ENCODE measurements around the gene TBC1D23. TPM values are rescaled to one million over a fixed set of nuclear protein-coding genes. Genes with fewer than 3 reads are reported as not detected.

The TBC1D23 gene
- total RNA-seq, 4 donors from 2014 or later = 25.7 to 36.6 (median 34.6) TPM

DNA sequence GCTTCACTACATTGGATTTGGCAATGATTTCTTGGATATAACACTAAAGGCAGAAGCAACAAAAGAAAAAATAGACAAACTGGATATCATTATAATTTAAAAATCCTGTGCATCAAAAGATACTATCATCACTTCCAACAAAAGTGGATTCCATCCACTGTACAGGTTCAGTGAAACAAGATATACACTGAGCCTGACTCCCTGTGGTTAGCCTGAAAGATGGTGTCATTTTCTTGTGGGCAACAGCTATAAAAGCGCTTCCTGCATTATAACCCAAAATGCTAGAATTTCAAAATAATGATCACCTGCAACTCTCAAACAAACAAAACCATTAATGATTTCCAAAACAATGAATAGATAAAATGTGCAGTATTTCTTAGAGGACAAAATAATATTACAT lies 39.6 kb upstream of the TBC1D23 start:
- Histone ChIP-seq H3K27me3 (no peaks in the 10 kb centered on the region), H3K9me3 (no peaks in the 10 kb centered on the region), H3K36me3 (no peaks in the 10 kb centered on the region), H3K27ac (no peak overlapping the region), H3K4me3 (no peak overlapping the region), H3K4me1 (no peaks in the 10 kb centered on the region)
- 95% methylated on average over 1 of the region's 1 CpG for WGBS
- DNase-seq (ENCODE audit: low spot score in 2 of 2) = no peak
- no peak for TF ChIP-seq EP300 (IDR thresholded peaks at IDR 0.05)
- TF ChIP-seq POLR2A (IDR thresholded peaks at IDR 0.05) = no peak
- no peak for TF ChIP-seq POLR2AphosphoS5 (IDR thresholded peaks at IDR 0.05)
- TF ChIP-seq, protein P1, sequence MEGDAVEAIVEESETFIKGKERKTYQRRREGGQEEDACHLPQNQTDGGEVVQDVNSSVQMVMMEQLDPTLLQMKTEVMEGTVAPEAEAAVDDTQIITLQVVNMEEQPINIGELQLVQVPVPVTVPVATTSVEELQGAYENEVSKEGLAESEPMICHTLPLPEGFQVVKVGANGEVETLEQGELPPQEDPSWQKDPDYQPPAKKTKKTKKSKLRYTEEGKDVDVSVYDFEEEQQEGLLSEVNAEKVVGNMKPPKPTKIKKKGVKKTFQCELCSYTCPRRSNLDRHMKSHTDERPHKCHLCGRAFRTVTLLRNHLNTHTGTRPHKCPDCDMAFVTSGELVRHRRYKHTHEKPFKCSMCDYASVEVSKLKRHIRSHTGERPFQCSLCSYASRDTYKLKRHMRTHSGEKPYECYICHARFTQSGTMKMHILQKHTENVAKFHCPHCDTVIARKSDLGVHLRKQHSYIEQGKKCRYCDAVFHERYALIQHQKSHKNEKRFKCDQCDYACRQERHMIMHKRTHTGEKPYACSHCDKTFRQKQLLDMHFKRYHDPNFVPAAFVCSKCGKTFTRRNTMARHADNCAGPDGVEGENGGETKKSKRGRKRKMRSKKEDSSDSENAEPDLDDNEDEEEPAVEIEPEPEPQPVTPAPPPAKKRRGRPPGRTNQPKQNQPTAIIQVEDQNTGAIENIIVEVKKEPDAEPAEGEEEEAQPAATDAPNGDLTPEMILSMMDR (IDR thresholded peaks at IDR 0.05) = no peak

DNA sequence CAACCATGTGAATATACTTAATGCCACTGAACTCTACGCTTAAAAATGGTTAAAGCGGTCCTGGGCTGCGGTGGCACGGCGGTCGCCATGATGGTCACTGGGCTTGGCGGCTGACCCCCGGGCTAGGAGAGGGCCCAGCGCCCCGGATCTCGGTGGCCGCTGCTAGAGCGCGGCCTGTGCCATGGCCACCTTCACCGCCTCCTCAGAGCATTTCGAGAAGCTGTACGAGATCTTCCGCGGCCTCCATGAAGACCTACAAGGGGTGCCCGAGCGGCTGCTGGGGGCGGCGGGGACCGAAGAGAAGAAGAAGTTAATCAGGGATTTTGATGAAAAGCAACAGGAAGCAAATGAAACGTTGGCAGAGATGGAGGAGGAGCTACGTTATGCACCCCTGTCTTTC lies 35.6 kb upstream of the TBC1D23 start:
- Histone ChIP-seq H3K4me1 (peaks cover 8% of the 10 kb centered on the region), H3K27me3 (no peaks in the 10 kb centered on the region), H3K9me3 (no peaks in the 10 kb centered on the region), H3K27ac (no peak overlapping the region), H3K36me3 (no peaks in the 10 kb centered on the region), H3K4me3 (no peak overlapping the region)
- WGBS = 94% methylated on average over 26 of the region's 26 CpGs
- DNase-seq (ENCODE audit: low spot score in 2 of 2) = no peak
- TF ChIP-seq POLR2AphosphoS5 (IDR thresholded peaks at IDR 0.05) (no peak), POLR2A (IDR thresholded peaks at IDR 0.05) (no peak), EP300 (IDR thresholded peaks at IDR 0.05) (no peak)
- TF ChIP-seq, protein P1 (IDR thresholded peaks at IDR 0.05) = no peak

DNA sequence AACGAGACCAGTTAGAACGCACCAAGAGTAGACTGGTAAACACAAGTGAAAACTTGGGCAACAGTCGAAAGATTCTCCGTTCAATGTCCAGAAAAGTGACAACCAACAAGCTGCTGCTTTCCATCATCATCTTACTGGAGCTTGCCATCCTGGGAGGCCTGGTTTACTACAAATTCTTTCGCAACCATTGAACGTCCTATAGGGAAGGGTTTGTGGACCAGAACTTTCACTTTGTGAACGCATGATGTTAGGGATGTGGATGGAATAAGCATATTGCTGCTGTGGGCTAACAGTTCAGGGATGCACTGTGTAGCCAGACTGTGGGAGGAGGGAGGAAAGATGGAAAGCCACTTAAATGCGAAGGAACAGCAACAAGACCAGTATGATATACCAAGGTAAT lies 34.9 kb upstream of the TBC1D23 start:
- Histone ChIP-seq H3K36me3 (no peaks in the 10 kb centered on the region), H3K27ac (no peak overlapping the region)
- WGBS = 98% methylated on average over 8 of the region's 8 CpGs

DNA sequence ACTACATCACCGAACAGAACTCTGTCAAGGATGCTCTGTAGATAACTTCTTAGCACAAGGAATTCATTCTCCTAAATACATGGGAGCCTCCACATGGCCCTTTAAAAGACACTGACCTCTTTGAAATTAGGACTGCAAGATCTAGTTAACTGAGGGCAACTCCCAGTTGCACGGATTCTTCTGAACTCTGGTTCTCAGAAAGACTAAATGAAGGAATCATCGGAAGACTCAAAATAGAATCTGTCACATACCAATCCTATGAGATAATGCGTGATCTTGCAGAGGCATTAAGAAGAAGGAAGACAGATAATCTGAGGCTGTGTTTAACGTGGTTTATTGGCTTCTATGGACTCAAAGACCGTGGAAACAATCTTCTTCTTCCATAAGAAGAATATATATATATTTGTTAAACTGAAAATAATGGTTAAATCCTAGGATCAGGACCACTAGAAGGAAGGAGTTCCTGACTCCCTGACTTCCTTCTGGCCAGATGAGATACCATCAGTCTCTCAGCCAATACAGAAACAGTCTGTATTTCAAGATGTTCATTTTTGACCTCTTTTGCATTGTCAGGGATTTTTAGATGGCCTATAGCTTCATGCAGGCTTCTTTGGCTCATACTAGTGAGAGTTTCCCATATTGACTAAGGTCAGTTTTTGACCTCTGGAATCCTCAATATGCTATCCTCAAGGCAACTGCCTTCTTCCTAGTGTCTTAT lies 33.9 kb upstream of the TBC1D23 start:
- Histone ChIP-seq H3K9me3 (no peaks in the 10 kb centered on the region), H3K36me3 (no peaks in the 10 kb centered on the region), H3K27ac (peak overlapping the region; percentile 45), H3K4me3 (no peak overlapping the region), H3K27me3 (no peaks in the 10 kb centered on the region), H3K4me1 (peaks cover 8% of the 10 kb centered on the region)
- DNase-seq (ENCODE audit: low spot score in 2 of 2) = no peak
- 44% methylated on average over 6 of the region's 6 CpGs for WGBS
- TF ChIP-seq POLR2A (IDR thresholded peaks at IDR 0.05) = no peak
- TF ChIP-seq POLR2AphosphoS5 (IDR thresholded peaks at IDR 0.05) = no peak
- TF ChIP-seq, protein P1 (IDR thresholded peaks at IDR 0.05) = no peak
- no peak for TF ChIP-seq EP300 (IDR thresholded peaks at IDR 0.05)

More for the DNA sequence above, 34.9 kb upstream of the TBC1D23 start:
- H3K27me3 ChIP-seq = no peaks in the 10 kb centered on the region
- H3K9me3 ChIP-seq = no peaks in the 10 kb centered on the region
- TF ChIP-seq EP300 (IDR thresholded peaks at IDR 0.05) = no peak
- TF ChIP-seq, protein P1 (IDR thresholded peaks at IDR 0.05) = no peak
- TF ChIP-seq POLR2A (IDR thresholded peaks at IDR 0.05) = no peak
- TF ChIP-seq POLR2AphosphoS5 (IDR thresholded peaks at IDR 0.05) = no peak
- DNase-seq (ENCODE audit: low spot score in 2 of 2) = no peak
- peaks cover 8% of the 10 kb centered on the region for H3K4me1 ChIP-seq
- H3K4me3 ChIP-seq = no peak overlapping the region

DNA sequence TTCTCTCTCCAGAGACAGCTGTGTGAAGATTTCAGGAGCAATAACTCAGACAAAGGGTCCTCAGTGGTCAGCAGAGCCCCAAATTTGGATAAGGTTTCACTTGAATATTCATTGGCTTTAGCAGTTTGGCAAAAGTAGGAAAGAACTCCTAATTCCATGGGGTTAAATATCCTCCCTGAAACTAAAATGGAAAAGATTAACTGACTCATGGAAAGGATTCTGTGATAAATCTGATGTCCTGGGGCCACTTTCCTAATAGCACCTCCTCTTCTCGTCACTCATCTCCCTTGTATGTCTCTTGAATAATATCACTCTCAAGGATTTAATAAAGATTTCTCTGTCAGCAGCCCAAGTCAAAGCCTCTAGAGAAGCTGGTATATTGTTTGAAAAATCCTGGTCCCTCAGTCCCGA lies 33.3 kb upstream of the TBC1D23 start:
- Histone ChIP-seq H3K36me3 (no peaks in the 10 kb centered on the region), H3K27me3 (no peaks in the 10 kb centered on the region), H3K9me3 (no peaks in the 10 kb centered on the region), H3K4me1 (peaks cover 8% of the 10 kb centered on the region), H3K27ac (peak overlapping the region; percentile 45), H3K4me3 (no peak overlapping the region)
- TF ChIP-seq, protein P1 (IDR thresholded peaks at IDR 0.05) = no peak
- TF ChIP-seq POLR2A (IDR thresholded peaks at IDR 0.05) = no peak
- TF ChIP-seq EP300 (IDR thresholded peaks at IDR 0.05) = no peak
- TF ChIP-seq POLR2AphosphoS5 (IDR thresholded peaks at IDR 0.05) = no peak
- no peak for DNase-seq (ENCODE audit: low spot score in 2 of 2)
- 61% methylated on average over 2 of the region's 2 CpGs for WGBS
